Endothelial cell of hepatic sinusoid (primary cell): ENCODE data around the gene CCDC12.

Experiments
- in situ Hi-C: cut with HindIII; loops from 2 replicates; pipeline ENCODE4 v1.10.0; 2017; ENCODE audit warnings: low sequenced_read_pairs

Gene CCDC12

GRCh38 chr3:46897829-46898320 lies 78.7 kb downstream of the CCDC12 start:
- in situ Hi-C loops, result no loop called here

GRCh38 chr3:46897031-46897430 lies 79.5 kb downstream of the CCDC12 start:
- in situ Hi-C loops, result no loop called here

DNA sequence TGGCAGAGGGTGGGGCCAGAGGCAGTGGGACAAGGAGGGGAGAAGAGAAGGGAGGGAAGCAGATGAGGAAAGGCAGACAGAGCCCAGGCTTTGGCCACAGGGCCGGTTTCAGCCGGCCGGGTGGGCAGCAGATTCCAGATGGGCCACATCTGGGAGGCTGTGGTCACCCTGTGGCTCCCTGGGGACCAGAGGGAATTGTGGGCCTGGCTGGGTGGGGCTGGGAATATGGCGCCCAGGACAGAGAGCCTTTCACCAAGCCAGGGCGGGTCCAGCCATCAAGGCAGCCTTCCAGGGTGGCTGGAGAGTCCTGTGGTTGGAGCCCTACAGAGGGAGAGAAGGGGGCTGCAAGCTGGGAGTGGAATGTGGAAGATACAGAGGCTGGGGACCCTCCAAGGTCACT lies 80.2 kb downstream of the CCDC12 start:
- in situ Hi-C loops, result no loop called here

DNA sequence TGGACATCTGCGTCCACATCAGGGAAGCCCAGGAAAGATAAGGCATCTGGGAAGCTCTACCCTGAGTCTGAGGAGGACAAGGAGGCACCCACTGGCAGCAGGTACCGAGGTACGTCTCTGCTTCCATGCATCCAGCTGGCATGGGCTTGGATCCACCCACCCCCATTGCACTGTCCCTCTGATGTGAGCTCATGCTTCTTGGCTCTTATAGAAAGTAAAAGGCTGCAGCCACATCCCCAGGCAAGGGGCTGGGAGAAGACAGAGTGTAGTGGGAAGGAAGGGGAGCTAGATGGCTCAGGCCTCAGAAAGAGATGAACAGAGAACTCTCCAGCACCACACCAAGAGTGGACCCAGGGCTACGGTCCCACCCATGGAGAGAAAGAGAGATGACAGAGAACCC lies 80.8 kb downstream of the CCDC12 start:
- in situ Hi-C loops, result no loop called here

- in situ Hi-C loops, result no loop called here
Observed at GRCh38 chr3:46895204-46895660, 81.3 kb downstream of the CCDC12 start.

- in situ Hi-C loops, result no loop called here
Observed at GRCh38 chr3:46894256-46894655, 82.3 kb downstream of the CCDC12 start.

- in situ Hi-C loops, result no loop called here
Observed at GRCh38 chr3:46893763-46894162, 82.8 kb downstream of the CCDC12 start.

GRCh38 chr3:46893146-46893748 lies 83.3 kb downstream of the CCDC12 start:
- in situ Hi-C loops, result no loop called here

DNA sequence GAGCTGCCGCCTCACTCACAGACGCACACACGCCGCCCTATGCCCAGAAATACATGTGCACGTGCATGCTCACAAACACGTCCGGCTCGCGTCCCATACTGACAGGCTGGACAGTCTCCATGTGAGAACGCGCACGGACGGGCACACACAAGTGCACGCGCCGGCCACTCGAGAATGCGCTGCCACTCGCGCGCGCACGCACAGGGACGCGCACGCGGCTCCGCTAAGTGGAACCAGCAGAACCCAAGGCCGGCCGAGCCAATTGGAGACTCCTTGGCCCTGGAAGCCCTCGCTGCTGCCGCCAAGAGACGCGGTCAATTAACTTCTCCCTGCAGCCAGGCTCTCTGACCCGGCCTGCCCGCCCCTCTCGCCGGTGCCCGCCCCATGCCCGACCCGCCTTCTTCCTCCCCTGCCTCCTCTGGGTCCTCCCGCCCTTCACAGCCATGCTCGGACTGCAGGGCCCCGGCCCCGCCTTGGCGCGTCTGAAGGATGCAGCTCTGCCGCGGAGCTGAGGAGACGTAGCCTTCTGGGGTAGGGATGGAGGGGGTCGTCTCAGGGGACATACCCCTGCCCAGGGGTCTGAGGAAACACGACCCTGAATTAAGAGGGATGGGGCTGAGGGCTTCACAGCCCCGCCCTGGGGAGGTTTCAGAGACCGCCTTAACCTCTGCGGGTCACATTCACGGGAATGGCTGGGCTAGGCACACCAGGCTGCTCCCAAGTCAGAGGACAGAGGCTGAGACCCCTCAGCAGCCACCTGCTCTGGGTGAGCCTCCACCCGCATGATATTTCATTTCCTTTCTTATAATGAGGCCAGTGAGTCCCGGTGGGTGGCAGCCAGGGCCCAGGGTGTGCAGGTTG lies 84.0 kb downstream of the CCDC12 start:
- in situ Hi-C loops, result no loop called here

- in situ Hi-C loops, result no loop called here
Observed at GRCh38 chr3:46891132-46891531, 85.4 kb downstream of the CCDC12 start.

DNA sequence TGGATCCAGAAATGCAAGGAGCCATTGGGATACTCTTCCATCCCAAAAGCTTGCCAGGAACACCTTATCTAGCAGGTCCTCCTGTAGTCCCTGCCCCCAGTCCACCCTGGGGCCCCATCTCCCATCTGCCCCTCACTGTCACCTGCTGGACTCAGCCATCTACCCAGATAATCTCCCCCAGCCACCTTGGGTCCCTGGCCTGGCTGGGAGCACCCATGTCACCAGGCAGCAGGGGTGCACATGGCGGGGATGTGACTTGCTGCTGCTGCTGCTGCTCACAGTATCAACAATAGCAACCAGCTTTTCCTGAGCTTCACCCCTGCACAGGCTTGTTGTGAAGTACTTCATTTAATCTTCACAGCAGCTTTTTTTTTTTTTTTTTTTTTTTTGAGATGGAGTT lies 86.4 kb downstream of the CCDC12 start:
- in situ Hi-C loops, result no loop called here

DNA sequence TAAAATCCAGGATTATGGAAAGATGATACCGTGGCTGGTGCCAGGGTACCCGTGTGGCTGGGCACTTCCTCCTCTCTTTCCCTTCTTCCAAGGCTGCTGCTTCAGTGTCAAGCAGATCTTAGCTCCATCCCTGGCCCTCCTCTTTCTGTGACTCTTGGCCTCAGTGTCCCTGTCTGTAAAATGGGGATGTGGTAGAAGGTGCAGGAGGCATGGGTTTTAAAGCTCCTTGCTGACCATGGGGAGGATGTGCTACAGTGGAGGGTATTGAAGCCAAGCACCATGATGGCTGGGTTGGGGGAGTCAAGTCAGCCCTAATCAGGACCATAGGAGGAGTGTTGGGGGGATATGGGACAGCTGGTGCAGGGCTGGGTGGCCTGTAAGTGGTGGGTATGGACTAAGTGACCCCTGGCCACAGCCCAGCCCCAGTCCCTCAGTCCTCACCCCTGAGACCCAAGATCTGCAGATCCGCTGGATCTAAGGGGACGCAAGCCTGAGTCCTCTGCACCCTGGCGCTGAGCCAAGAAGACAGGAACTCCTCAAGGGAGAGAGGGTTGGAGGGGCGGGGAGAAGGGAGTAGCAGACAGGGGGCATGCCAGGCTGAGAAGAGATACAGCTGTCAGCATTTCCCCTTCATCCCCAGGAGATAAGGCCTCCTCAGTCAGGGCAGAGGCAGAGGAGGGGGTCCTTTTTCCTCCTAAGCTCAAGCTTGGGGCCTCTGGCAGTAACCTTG lies 87.0 kb downstream of the CCDC12 start:
- in situ Hi-C loops, result no loop called here

DNA sequence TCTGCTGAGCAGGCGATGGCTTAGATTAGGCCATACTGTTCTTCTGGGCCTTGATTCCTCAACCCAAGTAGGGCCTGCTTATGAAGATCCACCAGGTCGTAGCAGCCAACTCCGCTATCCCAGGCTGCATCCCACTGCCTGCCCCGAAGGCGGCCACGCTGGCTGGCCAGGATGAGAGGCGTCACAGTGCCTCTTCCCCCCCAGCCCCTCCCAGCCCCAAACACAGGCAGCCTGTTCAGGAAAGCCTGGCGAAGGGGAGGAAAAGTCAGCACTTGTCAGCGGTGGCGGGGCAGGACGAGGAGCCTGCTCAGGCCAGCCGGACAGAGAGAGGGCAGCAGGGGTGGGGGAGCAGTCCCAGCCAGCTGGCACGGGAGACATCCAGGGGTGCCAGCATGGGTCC lies 87.8 kb downstream of the CCDC12 start:
- in situ Hi-C loops, result no loop called here

DNA sequence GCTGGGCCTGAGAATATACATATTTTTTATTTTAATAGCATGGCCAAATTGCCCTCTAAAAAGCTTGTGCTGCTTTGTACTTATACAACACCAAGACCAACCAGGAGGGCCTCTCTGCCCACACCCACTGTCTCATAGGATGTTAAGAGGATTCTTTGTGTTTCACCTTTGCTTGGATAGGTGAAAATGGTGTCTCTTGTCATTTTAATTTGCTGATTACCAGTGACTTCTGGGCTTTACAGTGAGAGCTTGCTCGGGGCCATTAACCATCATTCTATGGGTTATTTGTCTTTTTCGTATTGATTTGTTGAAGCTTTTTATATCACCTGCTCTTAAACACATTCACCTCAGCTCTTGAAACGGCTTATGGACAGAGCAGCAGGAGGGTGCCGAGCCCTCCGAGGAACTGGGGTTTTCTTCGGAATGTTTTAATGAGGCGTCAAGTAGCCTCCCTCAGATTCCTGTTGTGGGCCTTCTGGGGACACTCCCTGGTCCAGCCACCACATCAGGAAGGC lies 88.5 kb downstream of the CCDC12 start:
- in situ Hi-C loops, result no loop called here

DNA sequence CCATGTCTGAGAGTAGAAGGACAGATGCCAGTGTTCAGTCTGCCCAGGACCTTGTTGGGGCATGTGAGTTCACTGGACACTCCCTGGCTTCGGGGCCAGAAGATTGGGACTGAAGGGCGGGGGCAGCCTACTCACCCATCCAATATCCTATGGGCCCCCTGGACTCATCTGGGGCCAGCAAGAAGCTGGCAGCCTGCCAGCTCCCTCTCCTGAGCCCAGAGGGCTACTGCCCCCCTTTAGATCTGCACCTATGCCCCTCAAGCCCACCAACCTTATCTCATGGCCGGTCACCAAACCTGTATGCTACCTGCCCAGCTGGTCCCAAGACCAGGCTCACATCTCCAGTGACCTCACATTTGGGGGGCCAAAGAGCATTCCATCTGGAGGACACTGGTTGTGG lies 90.9 kb downstream of the CCDC12 start:
- in situ Hi-C loops, result no loop called here

DNA sequence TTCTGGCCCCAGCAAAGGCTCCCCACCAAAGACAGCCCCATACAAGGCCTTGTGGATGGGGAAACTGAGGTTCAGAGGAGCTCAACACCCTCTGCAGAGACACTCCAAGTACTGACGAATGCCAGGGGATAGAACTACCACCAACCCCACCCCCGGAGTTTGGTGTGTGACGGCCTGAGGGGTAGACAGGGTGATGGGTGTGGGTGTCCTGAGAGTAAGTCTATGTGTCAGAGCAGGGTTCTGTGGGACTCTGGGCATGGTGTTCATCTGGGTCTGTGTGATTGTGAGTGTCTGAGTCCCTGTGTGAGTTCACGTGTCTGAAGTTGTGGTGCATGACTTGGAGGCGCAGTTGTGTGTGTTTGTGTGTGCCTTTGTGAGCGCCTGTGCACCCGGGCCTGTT lies 91.6 kb downstream of the CCDC12 start:
- in situ Hi-C loops, result no loop called here

DNA sequence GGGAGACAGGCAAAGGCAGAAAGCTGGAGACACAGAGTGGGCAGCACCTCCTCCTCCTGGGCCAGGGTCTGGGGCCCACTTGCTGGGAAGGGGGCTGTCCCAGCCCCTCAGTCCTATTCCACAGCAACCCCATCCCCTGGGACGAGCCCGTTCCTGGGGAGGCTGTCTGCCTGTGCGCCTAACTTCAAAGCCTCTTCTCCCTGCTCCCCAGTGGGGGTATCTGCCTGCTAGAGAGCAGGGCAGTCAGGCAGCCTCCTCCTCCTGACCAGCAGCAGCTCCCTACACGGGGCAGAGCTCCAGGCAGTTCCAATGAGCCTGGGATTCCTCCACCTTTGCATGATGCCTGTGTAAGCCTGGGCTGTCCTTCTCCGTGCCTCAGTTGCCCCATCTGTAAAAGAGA lies 92.1 kb downstream of the CCDC12 start:
- in situ Hi-C loops, result no loop called here

GRCh38 chr3:46883830-46884185 lies 92.7 kb downstream of the CCDC12 start:
- in situ Hi-C loops, result no loop called here

- in situ Hi-C loops, result no loop called here
Observed at GRCh38 chr3:46883054-46883829, 93.3 kb downstream of the CCDC12 start.

- in situ Hi-C loops, result no loop called here
Observed at GRCh38 chr3:46882377-46883053, 94.0 kb downstream of the CCDC12 start.
